OCI-LY7 (cell line): ENCODE measurements around the gene BBX. TPM values are rescaled to one million over a fixed set of nuclear protein-coding genes. Genes with fewer than 3 reads are reported as not detected.
A peak's percentile ranks its signal among the peaks of the same experiment; 100 is the strongest.
"Not testable (repeated sequence)": the region's sequence is repeated elsewhere in the genome, so short reads cannot be mapped to it uniquely, and the experiment has no call there.

Experiments used
- BruUV-seq: library from RNA; stranded (reverse); fragments of 400-500 nt; replicated peaks from 2 replicates; lab custom pipeline; 2021; lab: Mats Ljungman, UMichigan
- CTCF ChIA-PET: fragments of 300-600 bp; sonication (Branson Sonifier 250); formaldehyde crosslinking; loops from one replicate; lab custom pipeline; 2022; ENCODE audit warnings: antibody characterized with exemption; ENCODE audit not compliant: unreplicated experiment; lab: Charles Lee
- POLR2A ChIA-PET: fragments of 300-600 bp; sonication (Branson Sonifier 250); formaldehyde crosslinking; loops from one replicate; lab custom pipeline; 2022; ENCODE audit warnings: antibody characterized with exemption; lab: Charles Lee
- DNase-seq: peaks from one replicate; pipeline ENCODE4 v3.0.0-alpha.2; 2015; ENCODE audit warnings: low spot score
- H2AFZ ChIP-seq: fragments of 200-600 bp; sonication (generic), shearing (Covaris generic); 2 replicates; pipeline ENCODE4 v1.6.1; 2014; ENCODE audit warnings: mild to moderate bottlenecking, antibody characterized with exemption, low read length, moderate library complexity
- H3K27ac ChIP-seq: fragments of 200-600 bp; sonication (generic); 2 replicates; pipeline ENCODE4 v1.5.1; 2014; ENCODE audit warnings: mixed run types, low read depth, mild to moderate bottlenecking, moderate library complexity, low read length, inconsistent platforms; ENCODE audit not compliant: poor library complexity, severe bottlenecking
- H3K36me3 ChIP-seq: fragments of 200-600 bp; sonication (generic); 2 replicates; pipeline ENCODE4 v1.6.1; 2014; ENCODE audit warnings: mild to moderate bottlenecking, antibody characterized with exemption, low read length, moderate library complexity, mixed read lengths; ENCODE audit not compliant: insufficient read depth
- H3K4me1 ChIP-seq: fragments of 200-600 bp; sonication (generic); 2 replicates; pipeline ENCODE4 v1.5.1; 2014; ENCODE audit warnings: mild to moderate bottlenecking, low read length; ENCODE audit not compliant: insufficient read depth, poor library complexity, severe bottlenecking
- H3K4me2 ChIP-seq: fragments of 200-600 bp; sonication (generic); 2 replicates; pipeline ENCODE4 v1.6.1; 2014; ENCODE audit warnings: mild to moderate bottlenecking, low read length
- H3K4me3 ChIP-seq: fragments of 200-600 bp; sonication (generic); 2 replicates; pipeline ENCODE4 v1.5.1; 2014; ENCODE audit warnings: mild to moderate bottlenecking, low read depth, low read length; ENCODE audit not compliant: poor library complexity, severe bottlenecking
- H3K79me2 ChIP-seq: fragments of 200-600 bp; sonication (generic); 2 replicates; pipeline ENCODE4 v1.6.1; 2016; ENCODE audit warnings: low read depth, mild to moderate bottlenecking, low read length, moderate library complexity, mixed read lengths; ENCODE audit not compliant: insufficient read depth
- H3K9me2 ChIP-seq: fragments of 200-600 bp; sonication (generic); 2 replicates; pipeline ENCODE4 v1.6.1; 2016; ENCODE audit warnings: mild to moderate bottlenecking, low read length, mixed read lengths; ENCODE audit not compliant: insufficient read depth
- H3K9me3 ChIP-seq: fragments of 200-600 bp; sonication (generic); 2 replicates; pipeline ENCODE4 v1.6.1; 2014; ENCODE audit warnings: mild to moderate bottlenecking, mixed run types, low read length, mixed read lengths
- H4K20me1 ChIP-seq: fragments of 200-600 bp; sonication (generic); 2 replicates; pipeline ENCODE4 v1.6.1; 2014; ENCODE audit warnings: mild to moderate bottlenecking, antibody characterized with exemption, low read length, moderate library complexity, mixed read lengths; ENCODE audit not compliant: insufficient read depth
- CTCF ChIP-seq: fragments of 200-600 bp; sonication (generic); conservative IDR thresholded peaks from 2 replicates; pipeline ENCODE4 v1.5.1; 2014; ENCODE audit warnings: mild to moderate bottlenecking, antibody characterized with exemption, low read length, moderate library complexity, mixed read lengths
- EZH2phosphoT487 ChIP-seq: fragments of 200-600 bp; sonication (generic); IDR thresholded peaks from 2 replicates; pipeline ENCODE4 v1.6.1; 2018; ENCODE audit warnings: low read depth, borderline replicate concordance, mild to moderate bottlenecking, mixed run types, antibody characterized with exemption, low read length, moderate library complexity, mixed read lengths
- intact Hi-C: fragments of 100-400 bp; cut with micrococcal nuclease; formaldehyde crosslinking; loops from one replicate; pipeline ENCODE4 v1.10.0; 2022; ENCODE audit not compliant: unreplicated experiment
- total RNA-seq, 2 experiments: library from RNA; depleted of rRNA in 1 of 2; stranded (reverse); fragments of >200 nt in 1 of 2; shearing (Covaris generic) in 1 of 2; gene quantifications; 2 replicates each; pipeline ENCODE4 v1.2.3, GENCODE V29; 2014 to 2022

The BBX gene
- total RNA-seq, 2 experiments from 2014 or later, result 27.0 to 49.8 TPM

DNA sequence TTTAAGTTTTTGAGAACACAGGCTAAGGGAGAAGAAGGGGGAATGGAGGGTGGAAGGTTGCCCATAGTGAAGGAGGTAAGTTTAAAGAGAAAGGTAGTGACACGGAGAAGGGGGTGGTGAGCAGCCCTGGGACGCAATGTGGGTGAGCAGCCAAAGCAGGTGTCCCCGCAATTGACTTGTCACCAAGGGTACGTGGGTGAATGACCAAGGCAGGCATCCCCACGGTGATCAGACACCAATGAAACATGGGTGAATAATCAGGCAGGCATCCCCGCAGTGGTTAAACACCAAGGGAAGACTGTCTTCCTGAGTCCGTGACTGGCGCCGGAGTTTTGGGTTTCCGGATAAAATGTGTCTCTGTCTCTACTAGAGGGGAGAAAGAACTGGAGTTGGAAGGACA lies 48.3 kb downstream of the BBX start:
- DNase-seq, POLR2A ChIA-PET, BruUV-seq, H4K20me1 ChIP-seq, H3K4me1 ChIP-seq, H3K36me3 ChIP-seq, H3K9me3 ChIP-seq, H3K4me3 ChIP-seq, H2AFZ ChIP-seq, CTCF ChIA-PET, H3K27ac ChIP-seq, H3K4me2 ChIP-seq, H3K9me2 ChIP-seq: not testable (repeated sequence)
- peaks cover 13% of the 10 kb centered on the region; the same call in 1 of the 2 replicates for H3K79me2 ChIP-seq
- intact Hi-C loops, result loop anchor here (10.0 kb wide), 1 partner anchor 184 kb away; no protein-coding TSS in a partner anchor

DNA sequence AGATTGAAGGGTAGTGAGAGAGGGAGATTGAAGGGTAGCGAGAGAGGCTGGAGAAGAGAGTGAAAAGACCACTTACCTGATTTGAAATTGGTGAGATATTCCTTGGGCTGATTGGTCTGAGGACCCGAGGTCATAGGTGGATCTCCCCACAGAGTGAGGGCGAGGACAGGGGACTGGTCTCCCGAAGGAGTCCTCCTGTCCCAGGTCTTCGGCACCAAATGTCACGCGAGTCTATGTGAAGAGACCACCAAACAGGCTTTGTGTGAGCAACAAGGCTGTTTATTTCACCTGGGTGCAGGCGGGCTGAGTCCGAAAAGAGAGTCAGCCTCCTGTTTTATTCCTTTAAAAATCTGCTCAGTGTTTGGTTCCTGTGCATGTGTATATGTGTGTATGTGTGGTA lies 48.7 kb downstream of the BBX start:
- H3K4me2 ChIP-seq, H3K36me3 ChIP-seq, H4K20me1 ChIP-seq, H2AFZ ChIP-seq, BruUV-seq, H3K9me2 ChIP-seq, DNase-seq, H3K79me2 ChIP-seq, POLR2A ChIA-PET, H3K27ac ChIP-seq, H3K4me1 ChIP-seq, H3K9me3 ChIP-seq, CTCF ChIA-PET, H3K4me3 ChIP-seq: not testable (repeated sequence)
- intact Hi-C loops, result loop anchor here (10.0 kb wide), 1 partner anchor 183 kb away; no protein-coding TSS in a partner anchor

DNA sequence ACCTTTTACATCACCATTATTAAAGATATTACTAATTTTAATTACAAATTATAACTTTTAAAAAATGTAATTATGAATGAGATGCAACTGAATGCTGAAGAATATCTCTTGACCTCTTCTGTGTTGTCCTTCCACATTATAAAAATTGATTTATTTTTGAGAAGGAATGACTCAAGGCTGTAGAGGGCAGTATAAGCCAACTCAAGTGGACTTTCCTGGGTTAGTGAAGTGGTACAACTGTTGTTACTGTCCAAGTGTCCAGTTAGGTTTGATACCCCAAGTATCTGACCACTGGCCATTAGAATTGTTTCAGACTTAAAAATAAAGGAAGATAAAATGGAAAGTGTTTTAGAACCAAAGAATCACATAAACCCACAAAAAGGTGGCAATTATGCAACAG lies 51.9 kb downstream of the BBX start:
- Histone ChIP-seq H3K4me3 (no peak overlapping the region), H3K4me1 (no peaks in the 10 kb centered on the region), H3K79me2 (no peaks in the 10 kb centered on the region), H3K4me2 (no peak overlapping the region), H3K36me3 (no peaks in the 10 kb centered on the region), H3K27ac (no peak overlapping the region), H3K9me2 (no peaks in the 10 kb centered on the region), H2AFZ (no peak overlapping the region), H4K20me1 (peaks cover 8% of the 10 kb centered on the region; the same call in 1 of the 2 replicates), H3K9me3 (no peaks in the 10 kb centered on the region)
- POLR2A ChIA-PET, result interaction anchor here (0.8 to 1.5 kb wide), 4 partner anchors 12 to 22 kb away, joined by 3 to 4 read pairs (median 4); no protein-coding TSS in a partner anchor
- TF ChIP-seq EZH2phosphoT487 (no peak), CTCF (peak; percentile 80)
- peak; percentile 36 for DNase-seq
- intact Hi-C loops, result loop anchor here (10.0 kb wide), 1 partner anchor 180 kb away; no protein-coding TSS in a partner anchor
- BruUV-seq, result no TSS peak
- CTCF ChIA-PET, result no interaction called here
